Loucy (cell line): ENCODE results near the gene TMPRSS6.

Source experiments
- CTCF ChIP-seq: fragments of 200-600 bp; sonication (generic); conservative IDR thresholded peaks from 2 replicates; pipeline ENCODE4 v1.5.1; 2014; ENCODE audit warnings: mild to moderate bottlenecking, antibody characterized with exemption, low read length
- EZH2phosphoT487 ChIP-seq: fragments of 200-600 bp; IDR thresholded peaks from 2 replicates; pipeline ENCODE4 v1.6.1; 2018; ENCODE audit warnings: antibody characterized with exemption, mild to moderate bottlenecking, moderate library complexity, borderline replicate concordance

DNA sequence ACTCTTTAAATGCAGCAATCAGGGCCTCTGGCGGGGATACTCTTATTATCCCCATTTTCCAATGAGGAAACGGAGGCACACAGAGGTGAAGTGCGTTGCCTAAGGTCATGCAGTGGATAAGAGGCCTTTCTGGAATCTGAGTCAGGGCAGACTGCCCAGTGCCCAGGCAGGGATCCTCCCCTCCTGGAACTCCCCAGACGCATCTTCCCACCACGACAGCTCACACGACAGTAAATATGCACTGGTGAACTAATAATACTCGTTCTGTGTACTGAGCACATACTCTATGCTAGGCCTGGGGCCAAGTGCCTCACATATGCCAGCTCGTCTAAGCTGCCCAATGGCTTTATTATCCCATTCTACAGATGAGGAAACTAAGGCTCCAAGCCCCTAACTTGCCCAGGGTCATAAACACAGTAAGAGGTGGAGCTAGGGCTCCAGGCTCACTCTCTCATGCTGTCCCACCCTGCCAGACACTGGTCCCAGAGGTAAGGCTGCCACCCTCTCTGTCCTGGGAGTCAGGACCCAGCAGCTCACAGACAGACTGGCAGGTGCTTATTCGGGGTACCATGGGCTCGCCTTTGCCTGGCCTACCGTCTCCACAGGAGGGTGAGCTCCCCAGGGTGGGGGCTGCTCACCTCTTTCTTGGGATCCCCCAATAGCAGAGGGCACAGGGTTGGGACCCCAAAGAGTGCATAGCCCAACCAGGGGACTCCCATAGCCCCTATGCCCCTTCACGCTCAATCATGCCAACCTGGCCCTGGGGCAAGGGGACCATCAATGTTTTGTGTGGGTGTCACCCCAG, 37.9 kb upstream of the TMPRSS6 start:
- TF ChIP-seq CTCF: no peak
- no peak for TF ChIP-seq EZH2phosphoT487
